ENCODE data around the gene VIPAS39. TPM values are rescaled to one million over a fixed set of nuclear protein-coding genes. Genes with fewer than 3 reads are reported as not detected.

VIPAS39 gene
- total RNA-seq (20.6 TPM), polyA plus RNA-seq (ENCODE audit: insufficient read depth in 1 of 8, insufficient read length in 8 of 8, low replicate concordance in 1 of 8) (10 to 100 TPM; 19.9 to 24.0 (median 22.3) TPM)
- long read RNA-seq, donor 1, partial matches to known transcripts, result 0 of 1 reads
- long read RNA-seq, donor 1, other reads (novel, unspliced or antisense), result 0 of 1 reads
- long read RNA-seq, donor 2, partial matches to known transcripts, result 0 of 1 reads
- long read RNA-seq, donor 2, other reads (novel, unspliced or antisense), result 0 of 1 reads
- long read RNA-seq, donor 3, partial matches to known transcripts, result 0 of 2 reads
- long read RNA-seq, donor 3, other reads (novel, unspliced or antisense), result 0 of 2 reads
- long read RNA-seq, donor 4, partial matches to known transcripts, result 18 of 36 reads
- long read RNA-seq, donor 4, other reads (novel, unspliced or antisense), result 15 of 36 reads
- long read RNA-seq, donor 5, partial matches to known transcripts, result 8 of 12 reads
- long read RNA-seq, donor 5, other reads (novel, unspliced or antisense), result 0 of 12 reads
- long read RNA-seq, donor 6, partial matches to known transcripts, result 0 of 2 reads
- long read RNA-seq, donor 6, other reads (novel, unspliced or antisense), result 0 of 2 reads
- long read RNA-seq, donor 7, partial matches to known transcripts, result 0 of 3 reads
- long read RNA-seq, donor 7, other reads (novel, unspliced or antisense), result 0 of 3 reads
- long read RNA-seq, donor 8, transcript VIPAS39-211 (20 exons, 2,562 nt), result major isoform, 5 of 5 reads
- long read RNA-seq, donor 8, partial matches to known transcripts, result 0 of 5 reads
- long read RNA-seq, donor 8, other reads (novel, unspliced or antisense), result 0 of 5 reads
- long read RNA-seq, donor 9, partial matches to known transcripts, result 68 of 94 reads
- long read RNA-seq, donor 9, other reads (novel, unspliced or antisense), result 25 of 94 reads
- long read RNA-seq, donor 10, partial matches to known transcripts, result 0 of 1 reads
- long read RNA-seq, donor 10, other reads (novel, unspliced or antisense), result 0 of 1 reads
- long read RNA-seq, donor 11, partial matches to known transcripts, result 0 of 2 reads
- long read RNA-seq, donor 11, other reads (novel, unspliced or antisense), result 0 of 2 reads

DNA sequence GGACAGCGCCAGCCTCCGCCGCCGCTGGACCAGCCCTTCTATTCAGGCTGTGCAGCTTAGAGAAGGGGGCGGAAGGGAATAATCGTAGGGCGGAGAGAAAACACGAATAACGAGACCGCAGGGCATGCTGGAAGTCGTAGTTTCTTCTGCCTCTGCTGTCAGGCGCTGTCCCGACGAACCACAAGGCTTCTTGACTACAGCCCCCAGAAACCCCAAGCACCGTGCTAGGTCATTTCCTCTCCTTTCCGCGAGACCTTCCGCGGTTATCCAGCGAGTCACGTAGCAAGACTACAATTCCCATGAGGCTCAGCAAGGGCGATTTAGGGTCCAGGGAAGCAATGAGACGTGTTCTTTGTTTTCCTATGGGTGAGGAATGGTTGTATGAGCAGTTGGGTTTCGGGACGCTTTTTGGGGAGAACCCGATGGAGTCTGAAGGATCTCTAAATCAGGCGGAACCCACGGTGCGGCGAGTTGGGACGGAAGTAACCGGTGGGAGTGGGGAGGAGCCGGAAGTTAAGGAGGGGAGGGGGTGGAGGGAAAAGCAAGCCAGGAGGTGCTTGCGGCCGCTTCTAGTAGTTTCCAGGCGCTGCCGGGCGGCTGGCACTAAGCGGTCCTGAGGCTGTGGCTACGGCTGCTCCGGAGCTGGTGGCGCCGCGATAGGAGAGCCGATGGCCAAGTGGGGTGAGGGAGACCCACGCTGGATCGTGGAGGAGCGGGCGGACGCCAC lies at the start of gene VIPAS39, which contains the start of gene AHSA1:
Gene VIPAS39 (minus strand): TSS at position 80 of the 727 bp plus-strand sequence. CDS start 3,499 bp downstream, outside the sequence.
Gene AHSA1 (plus strand): TSS at position 572 of the 727 bp plus-strand sequence. CDS start 97 bp downstream, at position 669.
- under 1% methylated on average over 43 of the region's 50 CpGs for WGBS (ENCODE audit: insufficient coverage)
- peak within 1 kb of the TSS; percentile 97 for H3K27ac ChIP-seq (ENCODE audit: low read length)
- peaks cover 35% of the 10 kb centered on the region for H3K36me3 ChIP-seq (ENCODE audit: control insufficient read depth, insufficient read depth, low read length)
- no peaks in the 10 kb centered on the region for H3K9me3 ChIP-seq (replicated peaks; ENCODE audit: control insufficient read depth, low read depth, low read length)
- H3K4me1 ChIP-seq (ENCODE audit: control insufficient read depth, insufficient read depth, low read length), result peaks cover 8% of the 10 kb centered on the region
- peak within 1 kb of the TSS; percentile 94 for H3K4me3 ChIP-seq (ENCODE audit: low read length)
- peak; percentile 100 for DNase-seq
- H3K27me3 ChIP-seq (ENCODE audit: control insufficient read depth, insufficient read depth, low read length), result no peaks in the 10 kb centered on the region

DNA sequence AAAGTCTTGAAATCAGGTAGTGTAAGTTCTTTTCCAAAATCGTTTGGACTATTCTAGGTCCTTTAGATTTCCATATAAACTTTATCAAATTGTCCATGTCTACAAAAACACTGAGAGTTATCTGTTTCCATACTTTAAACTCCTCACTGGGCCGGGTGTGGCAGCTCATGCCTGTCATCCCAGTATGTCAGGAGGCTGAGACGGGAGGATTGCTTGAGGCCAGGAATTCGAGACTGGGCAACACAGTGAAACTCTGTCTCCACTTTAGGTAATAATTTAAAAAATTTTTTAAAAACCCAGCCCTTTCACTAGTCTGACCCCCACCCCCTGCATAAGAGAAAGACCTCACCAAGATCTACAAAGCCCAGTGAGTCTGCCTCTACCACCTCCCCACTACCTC lies 47.6 kb upstream of the VIPAS39 start:
- no CpG with 5 or more reads among the region's 4 CpGs for whole genome bisulfite sequencing (ENCODE audit: insufficient coverage)

DNA sequence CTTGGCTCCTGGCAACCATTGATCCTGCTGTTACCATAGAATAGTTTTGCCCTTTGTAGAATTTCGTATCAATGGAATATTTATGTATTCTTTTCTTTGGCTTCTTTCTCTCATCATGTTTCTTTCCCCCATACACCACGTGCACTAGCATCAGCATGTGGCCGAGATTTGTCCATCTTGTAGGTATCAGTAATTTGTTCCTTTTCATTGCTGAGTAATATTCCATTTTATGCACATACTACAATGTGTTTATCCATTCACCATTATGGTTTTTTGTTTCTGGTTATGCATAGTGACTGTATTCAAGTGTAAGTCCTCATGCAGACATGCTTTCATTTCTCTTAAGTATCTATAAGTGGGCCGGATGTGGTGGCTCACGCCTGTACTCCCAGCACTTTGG lies 45.7 kb upstream of the VIPAS39 start:
- Histone ChIP-seq H3K27ac (ENCODE audit: low read length) (no peak overlapping the region), H3K27me3 (ENCODE audit: control insufficient read depth, insufficient read depth, low read length) (peaks cover 22% of the 10 kb centered on the region), H3K9me3 (replicated peaks; ENCODE audit: control insufficient read depth, low read depth, low read length) (peaks cover 6% of the 10 kb centered on the region), H3K36me3 (ENCODE audit: control insufficient read depth, insufficient read depth, low read length) (peaks cover 6% of the 10 kb centered on the region), H3K4me1 (ENCODE audit: control insufficient read depth, insufficient read depth, low read length) (peaks cover 5% of the 10 kb centered on the region), H3K4me3 (ENCODE audit: low read length) (no peak overlapping the region)
- WGBS (ENCODE audit: insufficient coverage), result 100% methylated on average over 1 of the region's 5 CpGs
- DNase-seq, result no peak

More for the DNA sequence above, 47.6 kb upstream of the VIPAS39 start:
- Histone ChIP-seq H3K36me3 (ENCODE audit: control insufficient read depth, insufficient read depth, low read length) (peaks cover 8% of the 10 kb centered on the region), H3K27ac (ENCODE audit: low read length) (no peak overlapping the region), H3K9me3 (replicated peaks; ENCODE audit: control insufficient read depth, low read depth, low read length) (peaks cover 6% of the 10 kb centered on the region), H3K27me3 (ENCODE audit: control insufficient read depth, insufficient read depth, low read length) (peaks cover 6% of the 10 kb centered on the region), H3K4me3 (ENCODE audit: low read length) (no peak overlapping the region), H3K4me1 (ENCODE audit: control insufficient read depth, insufficient read depth, low read length) (no peaks in the 10 kb centered on the region)
- no peak for DNase-seq

DNA sequence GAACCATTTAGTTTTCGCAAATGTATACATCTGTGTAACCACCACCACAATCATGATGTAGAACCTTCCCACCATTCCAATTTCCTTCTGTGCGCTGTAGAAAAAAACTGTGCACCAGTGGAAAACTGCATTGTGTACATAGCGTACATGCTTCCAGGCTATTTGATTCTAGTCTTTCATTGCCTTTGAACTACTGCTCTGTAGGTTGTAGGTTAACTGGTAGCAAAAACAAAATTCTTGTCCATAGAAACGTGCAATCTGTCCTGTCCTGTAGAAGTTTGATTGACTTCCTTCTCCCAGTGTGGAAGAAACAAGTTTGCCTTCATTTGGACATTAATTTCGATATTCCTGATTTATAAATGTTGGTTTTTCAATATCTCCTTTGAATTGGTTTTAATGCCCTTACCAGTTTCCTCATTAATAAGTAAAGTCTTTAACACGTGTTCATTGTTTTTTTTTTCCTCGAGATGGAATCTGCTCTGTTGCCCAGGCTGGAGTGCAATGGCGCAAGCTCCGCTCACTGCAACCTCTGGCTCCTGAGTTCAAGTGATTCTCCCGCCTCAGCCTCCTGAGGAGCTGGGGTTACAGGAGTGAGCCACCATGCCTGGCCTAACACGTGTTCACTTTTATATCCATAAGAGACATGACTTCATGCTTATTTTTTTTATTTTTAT lies 44.8 kb upstream of the VIPAS39 start:
- no peak overlapping the region for H3K4me3 ChIP-seq (ENCODE audit: low read length)
- peaks cover 29% of the 10 kb centered on the region for H3K27me3 ChIP-seq (ENCODE audit: control insufficient read depth, insufficient read depth, low read length)
- 88% methylated on average over 5 of the region's 11 CpGs for WGBS (ENCODE audit: insufficient coverage)
- no peak for DNase-seq
- no peak overlapping the region for H3K27ac ChIP-seq (ENCODE audit: low read length)
- H3K36me3 ChIP-seq (ENCODE audit: control insufficient read depth, insufficient read depth, low read length), result peaks cover 2% of the 10 kb centered on the region
- H3K4me1 ChIP-seq (ENCODE audit: control insufficient read depth, insufficient read depth, low read length), result peaks cover 8% of the 10 kb centered on the region
- H3K9me3 ChIP-seq (replicated peaks; ENCODE audit: control insufficient read depth, low read depth, low read length), result peaks cover 6% of the 10 kb centered on the region

DNA sequence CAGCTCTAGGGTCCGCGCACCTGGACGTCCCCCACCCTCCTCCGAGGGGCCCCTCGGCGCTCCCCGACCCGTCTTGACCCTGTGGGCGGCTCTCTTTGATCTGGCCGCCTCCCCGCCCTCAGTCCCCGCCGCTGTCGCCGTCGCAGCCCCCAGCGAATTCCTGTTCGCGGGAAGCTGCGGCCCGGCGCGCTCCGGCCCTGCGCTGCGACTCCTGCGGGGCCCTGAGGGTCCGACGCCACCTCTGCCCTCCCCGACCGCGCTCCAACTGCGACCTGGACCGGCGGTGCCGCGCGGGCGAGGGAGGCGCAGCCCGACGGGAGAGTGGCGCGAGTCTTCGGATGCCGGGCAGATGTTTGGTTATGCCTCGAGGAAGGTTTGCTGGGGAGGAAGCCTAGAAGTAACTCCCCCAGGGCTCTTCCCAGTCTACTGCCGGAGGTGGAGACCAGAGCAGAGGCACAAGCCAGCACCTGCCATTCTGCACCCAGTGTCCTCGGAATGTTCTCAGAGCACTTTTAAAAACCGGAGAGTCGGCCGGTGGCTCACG lies 41.7 kb upstream of the VIPAS39 start:
- DNase-seq, result no peak
- no peaks in the 10 kb centered on the region for H3K36me3 ChIP-seq (ENCODE audit: control insufficient read depth, insufficient read depth, low read length)
- peaks cover 36% of the 10 kb centered on the region for H3K27me3 ChIP-seq (ENCODE audit: control insufficient read depth, insufficient read depth, low read length)
- peaks cover 8% of the 10 kb centered on the region for H3K4me1 ChIP-seq (ENCODE audit: control insufficient read depth, insufficient read depth, low read length)
- 5% methylated on average over 46 of the region's 53 CpGs for WGBS (ENCODE audit: insufficient coverage)
- H3K4me3 ChIP-seq (ENCODE audit: low read length), result peak overlapping the region; percentile 27
- H3K27ac ChIP-seq (ENCODE audit: low read length), result no peak overlapping the region
- H3K9me3 ChIP-seq (replicated peaks; ENCODE audit: control insufficient read depth, low read depth, low read length), result peaks cover 6% of the 10 kb centered on the region

DNA sequence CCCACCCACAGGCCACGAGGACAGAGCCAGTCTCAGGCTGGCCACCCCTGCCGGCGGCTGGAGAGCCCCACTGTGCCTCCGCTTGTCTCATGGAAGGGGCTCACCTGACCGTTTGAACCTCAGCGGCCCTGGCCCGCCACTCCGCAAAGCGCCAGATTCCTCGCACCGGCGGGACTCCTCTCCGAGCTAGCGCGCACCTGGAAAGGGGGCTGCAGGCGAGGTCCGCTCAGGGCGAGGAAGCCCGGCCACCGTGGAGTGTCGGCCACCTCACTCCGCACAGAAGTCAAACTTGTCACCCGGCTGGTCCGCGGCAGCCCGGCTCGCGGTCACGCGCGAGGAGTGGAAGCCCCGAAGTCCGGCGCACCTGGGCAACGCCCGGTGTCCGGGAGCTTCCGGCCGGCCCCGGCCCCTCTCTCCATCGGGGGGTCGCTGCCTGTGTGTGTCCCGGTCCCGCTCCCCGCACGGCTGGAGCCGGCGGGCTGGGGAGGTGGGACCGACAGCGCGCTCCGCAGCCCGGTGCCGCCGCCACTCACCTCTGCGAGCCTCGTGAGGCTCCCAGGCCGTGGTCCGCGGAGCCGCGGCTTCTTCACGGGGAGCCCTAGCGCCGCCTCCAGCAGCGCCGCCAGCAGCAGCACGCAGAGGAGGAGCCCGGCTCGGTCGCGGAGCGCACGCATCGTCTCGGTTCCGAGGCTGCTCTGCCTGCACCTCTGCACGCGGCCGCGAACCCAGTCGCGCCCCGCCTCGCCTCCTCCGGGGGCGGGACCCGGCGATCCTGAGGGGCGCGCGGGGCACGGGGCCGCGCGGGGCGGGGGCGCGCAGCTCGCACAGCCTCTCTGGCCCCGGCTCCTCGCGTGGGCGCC lies 40.9 kb upstream of the VIPAS39 start, which contains the start of gene ISM2:
Gene ISM2 (minus strand): TSS at position 697 of the 860 bp plus-strand sequence. CDS start 23 bp downstream, at position 674.
- peaks cover 8% of the 10 kb centered on the region for H3K4me1 ChIP-seq (ENCODE audit: control insufficient read depth, insufficient read depth, low read length)
- H3K4me3 ChIP-seq (ENCODE audit: low read length), result peak within 1 kb of the TSS; percentile 27
- peaks cover 36% of the 10 kb centered on the region for H3K27me3 ChIP-seq (ENCODE audit: control insufficient read depth, insufficient read depth, low read length)
- H3K36me3 ChIP-seq (ENCODE audit: control insufficient read depth, insufficient read depth, low read length), result no peaks in the 10 kb centered on the region
- under 1% methylated on average over 104 of the region's 104 CpGs for WGBS (ENCODE audit: insufficient coverage)
- DNase-seq, result peak; percentile 44
- H3K27ac ChIP-seq (ENCODE audit: low read length), result no peak within 1 kb of the TSS
- H3K9me3 ChIP-seq (replicated peaks; ENCODE audit: control insufficient read depth, low read depth, low read length), result peaks cover 4% of the 10 kb centered on the region

DNA sequence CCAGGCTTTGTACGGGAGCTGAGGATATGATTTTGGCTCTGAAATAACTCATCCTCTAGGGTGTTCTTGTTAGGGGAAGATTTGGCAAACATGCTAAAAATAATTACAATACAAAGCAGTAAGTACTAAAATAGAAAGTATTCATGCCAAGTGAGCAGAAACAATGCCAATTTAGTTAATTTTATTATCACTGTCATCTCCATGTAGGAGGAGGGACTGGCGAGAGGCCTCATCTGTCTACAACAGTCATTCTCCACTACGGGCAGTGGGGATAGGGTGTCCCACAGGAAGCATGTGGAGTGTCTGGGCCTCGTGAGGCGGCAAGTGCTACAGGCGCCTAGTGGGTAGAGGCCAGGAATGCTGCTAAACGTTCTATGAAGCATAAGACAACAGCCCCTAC lies 37.9 kb upstream of the VIPAS39 start:
- Histone ChIP-seq H3K4me1 (ENCODE audit: control insufficient read depth, insufficient read depth, low read length) (peaks cover 8% of the 10 kb centered on the region), H3K36me3 (ENCODE audit: control insufficient read depth, insufficient read depth, low read length) (no peaks in the 10 kb centered on the region), H3K27ac (ENCODE audit: low read length) (no peak overlapping the region), H3K4me3 (ENCODE audit: low read length) (no peak overlapping the region), H3K27me3 (ENCODE audit: control insufficient read depth, insufficient read depth, low read length) (peaks cover 33% of the 10 kb centered on the region), H3K9me3 (replicated peaks; ENCODE audit: control insufficient read depth, low read depth, low read length) (no peaks in the 10 kb centered on the region)
- DNase-seq, result no peak
- WGBS (ENCODE audit: insufficient coverage), result no CpG with 5 or more reads among the region's 7 CpGs

DNA sequence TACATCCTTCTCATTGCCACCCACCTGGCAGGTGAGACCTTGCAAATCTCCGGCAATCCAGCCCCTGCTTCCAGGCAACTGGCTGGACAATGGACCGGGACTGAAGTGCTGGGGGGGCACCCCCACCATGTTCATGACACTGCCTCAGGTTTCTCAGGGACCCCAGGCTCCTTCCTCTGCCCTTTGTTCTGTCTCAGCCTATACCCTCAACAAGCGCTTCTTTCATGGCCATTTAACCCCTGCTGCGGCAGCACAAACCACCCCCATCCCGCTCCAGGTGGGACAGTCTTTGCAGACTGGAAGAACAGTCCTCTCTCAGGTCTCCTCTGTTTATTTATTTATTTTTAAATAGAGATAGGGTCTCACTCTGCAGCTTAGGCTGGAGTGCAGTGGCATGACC lies 33.7 kb upstream of the VIPAS39 start:
- Histone ChIP-seq H3K4me3 (ENCODE audit: low read length) (no peak overlapping the region), H3K27me3 (ENCODE audit: control insufficient read depth, insufficient read depth, low read length) (peaks cover 4% of the 10 kb centered on the region), H3K36me3 (ENCODE audit: control insufficient read depth, insufficient read depth, low read length) (no peaks in the 10 kb centered on the region), H3K27ac (ENCODE audit: low read length) (no peak overlapping the region), H3K9me3 (replicated peaks; ENCODE audit: control insufficient read depth, low read depth, low read length) (no peaks in the 10 kb centered on the region), H3K4me1 (ENCODE audit: control insufficient read depth, insufficient read depth, low read length) (no peaks in the 10 kb centered on the region)
- no peak for DNase-seq
- WGBS (ENCODE audit: insufficient coverage), result 65% methylated on average over 4 of the region's 5 CpGs

Data from muscle of leg (tissue), 16 donors.